GM19397 (cell line): ENCODE results near the gene RNF138.
"Not testable (repeated sequence)": the region's sequence is repeated elsewhere in the genome, so short reads cannot be mapped to it uniquely, and the experiment has no call there.

Source experiments
- ATAC-seq: cut with Tn5 transposase; IDR thresholded peaks from one replicate; pipeline ENCODE4 v1.9.1; 2021; ENCODE audit warnings: mild to moderate bottlenecking, moderate library complexity; ENCODE audit not compliant: unreplicated experiment

Gene RNF138

DNA sequence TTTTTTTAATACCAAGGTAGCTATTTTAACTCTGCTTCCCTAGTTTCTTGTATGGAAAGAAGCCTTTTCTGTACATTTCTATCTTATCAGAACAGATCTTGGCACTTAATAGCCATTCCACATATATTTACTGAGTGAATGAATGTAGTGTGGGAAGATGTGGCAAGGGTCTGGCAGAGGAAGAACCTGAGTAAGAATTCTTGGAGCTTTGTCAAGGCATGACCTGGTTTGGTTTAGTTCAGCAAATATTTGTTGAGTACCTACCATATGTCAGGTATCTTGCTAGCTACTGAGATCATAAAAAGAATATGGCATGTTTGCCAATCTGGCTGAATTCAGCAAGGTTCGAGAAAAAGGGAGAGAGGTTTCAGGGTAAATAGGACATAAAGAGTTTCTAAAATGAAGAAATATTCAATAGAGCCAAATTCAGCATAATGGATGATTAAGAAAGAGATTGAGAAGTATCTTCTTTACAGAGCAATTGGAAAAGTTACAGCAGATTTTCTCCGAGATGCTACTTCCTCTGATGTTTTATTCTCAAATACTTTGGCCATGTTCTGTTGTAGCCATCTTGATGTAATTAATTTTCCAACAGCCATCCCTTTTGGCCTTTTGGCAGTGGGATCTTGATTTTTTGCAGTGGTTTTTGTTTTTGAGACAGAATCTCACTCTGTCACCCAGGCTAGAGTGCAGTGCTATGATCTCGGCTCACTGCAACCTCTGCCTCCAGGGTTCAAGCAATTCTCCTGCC, 76.5 kb downstream of the RNF138 start:
- no peak for ATAC-seq

DNA sequence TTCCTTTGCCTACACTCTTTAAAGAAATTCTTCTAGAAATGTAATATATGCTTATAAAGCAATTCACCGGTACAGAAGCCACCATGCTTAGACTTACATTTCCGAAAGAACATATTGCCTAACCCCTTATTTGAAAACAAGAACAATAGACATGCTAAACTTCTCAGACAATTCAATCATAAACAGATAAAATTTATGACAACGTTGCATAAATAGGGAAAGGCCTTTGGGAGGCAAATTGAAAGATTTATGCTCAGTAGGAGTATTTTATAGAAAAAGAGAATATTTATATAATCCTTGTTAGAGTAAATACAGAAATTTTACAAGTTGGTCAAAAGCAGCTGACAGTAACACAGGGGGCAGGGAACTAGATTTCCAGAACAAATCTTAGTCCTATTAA, 82.0 kb downstream of the RNF138 start:
- ATAC-seq, result no peak

DNA sequence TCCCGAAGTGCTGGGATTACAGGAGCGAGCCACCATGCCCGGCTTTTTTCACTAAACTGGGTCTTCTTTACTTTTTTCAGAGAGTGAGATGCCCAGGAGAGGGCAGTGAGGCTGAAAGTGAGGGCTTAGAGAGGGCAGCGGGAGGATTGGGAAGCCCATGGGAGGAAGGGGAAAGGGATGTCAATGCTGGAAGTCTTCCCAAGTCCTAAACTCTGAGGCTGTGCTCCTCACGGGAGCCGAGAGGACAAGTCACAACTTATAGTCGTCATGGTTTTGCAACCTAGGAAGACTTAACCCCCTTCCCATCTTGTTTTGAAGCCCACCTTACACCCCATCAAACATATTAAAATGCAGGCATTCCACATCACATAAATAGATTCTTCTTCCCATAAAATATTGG, 83.0 kb downstream of the RNF138 start:
- no peak for ATAC-seq

DNA sequence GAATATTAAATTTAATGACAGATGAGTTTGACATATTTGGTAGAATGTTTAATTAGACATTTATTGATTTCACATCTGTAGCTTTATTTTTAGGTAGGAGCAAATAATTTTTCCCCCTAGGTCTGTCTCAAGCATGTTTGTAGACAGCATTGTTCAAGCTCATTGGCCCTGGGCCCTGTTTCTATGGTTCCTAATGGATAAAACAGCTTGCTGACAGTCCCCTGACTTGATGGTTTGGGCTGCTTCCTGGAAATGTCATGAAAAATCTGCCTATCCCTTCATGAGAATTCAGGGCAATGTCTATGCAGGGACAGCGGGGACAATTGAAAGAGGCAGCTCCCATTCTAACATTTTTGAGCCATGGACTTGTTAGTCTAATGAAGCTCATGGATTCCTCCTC, 83.6 kb downstream of the RNF138 start:
- ATAC-seq, result no peak

DNA sequence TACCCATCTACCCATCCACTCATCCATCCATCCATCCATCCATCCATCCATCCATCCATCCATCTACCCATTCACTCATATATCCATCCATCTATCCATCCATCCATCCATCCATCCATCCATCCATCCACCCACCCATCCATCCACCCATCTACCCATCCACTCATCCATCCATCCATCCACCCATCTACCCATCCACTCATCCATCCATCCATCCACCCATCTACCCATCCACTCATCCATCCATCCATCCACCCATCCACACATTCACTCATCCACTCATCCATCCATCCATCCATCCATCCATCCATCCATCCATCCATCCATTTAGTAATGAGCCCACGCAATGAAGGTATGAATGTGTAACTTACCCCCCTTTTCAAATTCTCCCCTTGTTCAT, 85.1 kb downstream of the RNF138 start:
- not testable (repeated sequence) for ATAC-seq

DNA sequence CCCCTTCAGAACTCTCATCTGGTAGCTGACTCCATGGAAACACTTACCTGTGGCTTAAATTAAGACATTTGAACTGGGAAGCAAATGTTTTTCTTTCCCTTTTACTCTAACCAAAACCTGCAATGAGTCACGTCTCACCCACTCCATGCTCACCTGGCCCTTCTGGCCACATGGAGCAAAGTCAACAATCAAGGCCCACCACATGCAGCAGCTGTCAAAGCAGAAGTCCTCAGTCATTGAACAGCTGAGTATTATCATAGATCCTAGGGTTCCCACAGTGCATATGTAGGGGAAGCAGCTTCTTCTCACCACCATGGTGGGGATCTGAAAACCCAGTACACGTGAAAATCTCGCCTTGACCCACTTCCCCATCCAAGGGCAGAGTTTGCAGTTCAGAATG, 85.9 kb downstream of the RNF138 start:
- ATAC-seq, result no peak
